Measurements from ENCODE around the gene LY6G5C.

GRCh38 chr6:31721351-31722020 lies 40.6 kb upstream of the LY6G5C start, which contains the start of gene LY6G6C:
- TF ChIP-seq POLR2A (IDR thresholded peaks at IDR 0.05; ENCODE audit: low read depth, low read length) (no peak), CTCF (IDR thresholded peaks at IDR 0.05; ENCODE audit: extremely low read depth in 1 of 2, insufficient read depth in 1 of 2, low read depth in 1 of 2, low read length in 2 of 2) (no peak), EZH2 (IDR thresholded peaks at IDR 0.05; ENCODE audit: borderline replicate concordance, low read depth, low read length, severe bottlenecking) (no peak), POLR2AphosphoS5 (IDR thresholded peaks at IDR 0.05; ENCODE audit: insufficient read depth, low read depth, low read length) (no peak), JUN (IDR thresholded peaks at IDR 0.05; ENCODE audit: borderline replicate concordance, insufficient read depth, insufficient read length, low read depth) (no peak), MYC (IDR thresholded peaks at IDR 0.05; ENCODE audit: low read depth, low read length) (no peak)

Data from endothelial cell of umbilical vein (primary cell).